H1 (cell line): Measurements from ENCODE around the gene CD300LG. TPM values are rescaled to one million over a fixed set of nuclear protein-coding genes. Genes with fewer than 3 reads are reported as not detected.

Source experiments
- CHD7 ChIP-seq: fragments of 300-600 bp; sonication (generic); IDR thresholded peaks from 2 replicates; pipeline ENCODE4 v1.7.1; 2012; ENCODE audit warnings: low read length, moderate library complexity, mild to moderate bottlenecking, inconsistent platforms; ENCODE audit not compliant: insufficient replicate concordance
- GABPA ChIP-seq: IDR thresholded peaks from 2 replicates; pipeline ENCODE4 v1.6.1; 2011; ENCODE audit warnings: mild to moderate bottlenecking, low read length, moderate library complexity, borderline replicate concordance; ENCODE audit not compliant: insufficient read depth
- GTF2F1 ChIP-seq: IDR thresholded peaks from 2 replicates; pipeline ENCODE4 v1.6.1; 2012; ENCODE audit warnings: low read depth, low read length, improper control_type of control experiment, borderline replicate concordance
- JUND ChIP-seq: IDR thresholded peaks from 2 replicates; pipeline ENCODE4 v1.6.1; 2011; ENCODE audit warnings: mild to moderate bottlenecking, improper control_type of control experiment, low read length
- NRF1 ChIP-seq: IDR thresholded peaks from 2 replicates; pipeline ENCODE4 v1.6.1; 2011; ENCODE audit warnings: mild to moderate bottlenecking, low read depth, low read length, improper control_type of control experiment
- POU5F1 ChIP-seq: IDR thresholded peaks from 2 replicates; pipeline ENCODE4 v1.6.1; 2011; ENCODE audit warnings: low read depth, mild to moderate bottlenecking, low read length, moderate library complexity
- SAP30 ChIP-seq: fragments of 300-600 bp; sonication (generic); IDR thresholded peaks from 2 replicates; pipeline ENCODE4 v1.7.1; 2012; ENCODE audit warnings: low read length, moderate library complexity, mild to moderate bottlenecking, inconsistent platforms; ENCODE audit not compliant: insufficient read depth, insufficient replicate concordance
- SIX5 ChIP-seq: IDR thresholded peaks from 2 replicates; pipeline ENCODE4 v1.6.1; 2011; ENCODE audit warnings: mild to moderate bottlenecking, low read depth, low read length
- TAF7 ChIP-seq: optimal IDR thresholded peaks from 2 replicates; pipeline ENCODE3; 2011; ENCODE audit warnings: low read depth, mild to moderate bottlenecking, inconsistent platforms, low read length, moderate library complexity, borderline replicate concordance
- TBP ChIP-seq: IDR thresholded peaks from 2 replicates; pipeline ENCODE4 v1.6.1; 2011; ENCODE audit warnings: low read depth, low read length, improper control_type of control experiment
- YY1 ChIP-seq: IDR thresholded peaks from 2 replicates; pipeline ENCODE4 v1.6.1; 2011; ENCODE audit warnings: low read depth, mild to moderate bottlenecking, low read length
- polyA plus RNA-seq, 7 experiments: library from polyadenylated mRNA; depleted of rRNA in 3 of 7; stranded (reverse) in 5 of 7; unstranded in 2 of 7; fragments of >200 nt in 5 of 7; fragments of 200-250 nt in 2 of 7; gene quantifications; 1 replicate in 5 of 7; 2 replicates in 1 of 7; 4 replicates in 1 of 7; pipeline versions ENCODE4 v1.2.1 to v1.2.3, GENCODE V29; 2011 to 2013; ENCODE audit warnings: missing spikeins in 2 of 7, mixed read lengths in 2 of 7
- total RNA-seq: library from RNA; stranded (reverse); fragmentation: NEBNext Ultra II Directional; extraction: Animal tissue kit (Norgen Biotek cat#: 25700); gene quantifications from 2 replicates; pipeline ENCODE4 v1.2.1, GENCODE V29; 2021

Gene CD300LG
- total and polyA plus RNA-seq, 2 of the 8 experiments (the other 6 are each of a cell fraction or from before 2014, with no cell fraction given): 0.06 TPM; not detected in 1

- TF ChIP-seq CHD7: no peak
- TF ChIP-seq TBP: peak; percentile 33
- TF ChIP-seq GTF2F1: no peak
- TF ChIP-seq JUND: no peak
- TF ChIP-seq POU5F1: no peak
- no peak for TF ChIP-seq NRF1
- TF ChIP-seq SAP30: no peak
- no peak for TF ChIP-seq TAF7
- 0 out of 2 replicates have a peak, but pooled peaks have one; percentile 47 for TF ChIP-seq YY1
- peak; percentile 42; the same call in 1 of the 2 replicates for TF ChIP-seq GABPA
- TF ChIP-seq SIX5: no peak
Observed at GRCh38 chr17:43846221-43846712, 709 bp upstream of the CD300LG start (continued).
